Colonic mucosa (tissue), 4 donors: ENCODE results near the gene SLC26A1. TPM values are rescaled to one million over a fixed set of nuclear protein-coding genes. Genes with fewer than 3 reads are reported as not detected.

Source experiments
- DNase-seq: peaks from one replicate; pipeline ENCODE4 v3.0.0-alpha.2; 2020
- H3K27ac ChIP-seq: fragments of 200-600 bp; one replicate; pipeline ENCODE4 v1.8.0; 2021
- H3K27me3 ChIP-seq: fragments of 200-600 bp; one replicate; pipeline ENCODE4 v1.8.0; 2021
- H3K36me3 ChIP-seq: fragments of 200-600 bp; one replicate; pipeline ENCODE4 v1.8.0; 2021
- H3K4me1 ChIP-seq: fragments of 200-600 bp; one replicate; pipeline ENCODE4 v1.8.0; 2021; ENCODE audit warnings: mild to moderate bottlenecking
- H3K4me3 ChIP-seq: fragments of 200-600 bp; one replicate; pipeline ENCODE4 v1.8.0; 2021
- H3K9ac ChIP-seq, 2 donors: one replicate each; pipeline ENCODE4 v1.7.0; 2013; ENCODE audit warnings: control low read depth in 2 of 2, low read depth in 2 of 2, low read length in 2 of 2
- H3K9me3 ChIP-seq: fragments of 200-600 bp; one replicate; pipeline ENCODE4 v1.8.0; 2021
- intact Hi-C: fragments of 100-400 bp; cut with DNase I; formaldehyde crosslinking; loops from one replicate; pipeline ENCODE4 v1.14.1; 2022
- total RNA-seq, 2 donors: library from RNA; stranded (reverse); fragmentation: NEBNext Ultra II Directional in 1 of 2; extraction: Animal tissue kit (Norgen Biotek cat#: 25700) in 1 of 2; gene quantifications; one replicate each; pipeline ENCODE4 v1.2.1, GENCODE V29; 2021
- TF ChIP-seq, protein P1 (sequence below): fragments of 200-600 bp; IDR thresholded peaks from one replicate; pipeline ENCODE4 v1.8.0; 2022; ENCODE audit warnings: antibody characterized with exemption, mild to moderate bottlenecking
- donor health status: healthy.
- donor health status: DM: no; HTN: no; CAD: no.
- donor health status: DM: no; HTN: no; CAD: no.

Gene SLC26A1
- total RNA-seq, 2 donors from 2014 or later = 0.77 to 3.8 TPM

DNA sequence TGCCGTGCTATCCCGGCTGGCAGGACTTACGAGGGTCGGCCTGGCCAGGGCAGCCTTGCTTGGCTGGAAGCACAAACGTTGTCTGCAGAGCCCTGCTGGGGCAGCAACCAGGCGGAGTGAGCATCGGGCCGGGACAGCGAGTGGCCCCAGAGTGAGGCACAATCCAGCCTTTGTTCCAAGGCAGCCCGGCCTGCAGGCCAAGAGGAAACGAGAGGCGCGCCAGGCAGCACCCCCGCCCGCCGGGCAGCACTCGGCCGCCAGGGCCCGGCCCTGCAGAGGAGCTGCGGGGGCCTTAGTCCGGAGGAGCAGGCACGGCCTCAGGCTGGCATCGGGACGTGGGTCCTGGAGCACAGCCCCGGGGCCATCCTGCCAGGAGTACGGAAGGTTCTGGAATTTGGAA, 42.3 kb upstream of the SLC26A1 start:
- Histone ChIP-seq H3K4me1 (no peaks in the 10 kb centered on the region), H3K36me3 (no peaks in the 10 kb centered on the region), H3K27me3 (peaks cover 11% of the 10 kb centered on the region), H3K9me3 (no peaks in the 10 kb centered on the region), H3K4me3 (no peak overlapping the region), H3K27ac (no peak overlapping the region), H3K9ac (no peak overlapping the region)
- TF ChIP-seq, protein P1, sequence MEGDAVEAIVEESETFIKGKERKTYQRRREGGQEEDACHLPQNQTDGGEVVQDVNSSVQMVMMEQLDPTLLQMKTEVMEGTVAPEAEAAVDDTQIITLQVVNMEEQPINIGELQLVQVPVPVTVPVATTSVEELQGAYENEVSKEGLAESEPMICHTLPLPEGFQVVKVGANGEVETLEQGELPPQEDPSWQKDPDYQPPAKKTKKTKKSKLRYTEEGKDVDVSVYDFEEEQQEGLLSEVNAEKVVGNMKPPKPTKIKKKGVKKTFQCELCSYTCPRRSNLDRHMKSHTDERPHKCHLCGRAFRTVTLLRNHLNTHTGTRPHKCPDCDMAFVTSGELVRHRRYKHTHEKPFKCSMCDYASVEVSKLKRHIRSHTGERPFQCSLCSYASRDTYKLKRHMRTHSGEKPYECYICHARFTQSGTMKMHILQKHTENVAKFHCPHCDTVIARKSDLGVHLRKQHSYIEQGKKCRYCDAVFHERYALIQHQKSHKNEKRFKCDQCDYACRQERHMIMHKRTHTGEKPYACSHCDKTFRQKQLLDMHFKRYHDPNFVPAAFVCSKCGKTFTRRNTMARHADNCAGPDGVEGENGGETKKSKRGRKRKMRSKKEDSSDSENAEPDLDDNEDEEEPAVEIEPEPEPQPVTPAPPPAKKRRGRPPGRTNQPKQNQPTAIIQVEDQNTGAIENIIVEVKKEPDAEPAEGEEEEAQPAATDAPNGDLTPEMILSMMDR = no peak
- DNase-seq = no peak
- intact Hi-C loops = no loop called here

DNA sequence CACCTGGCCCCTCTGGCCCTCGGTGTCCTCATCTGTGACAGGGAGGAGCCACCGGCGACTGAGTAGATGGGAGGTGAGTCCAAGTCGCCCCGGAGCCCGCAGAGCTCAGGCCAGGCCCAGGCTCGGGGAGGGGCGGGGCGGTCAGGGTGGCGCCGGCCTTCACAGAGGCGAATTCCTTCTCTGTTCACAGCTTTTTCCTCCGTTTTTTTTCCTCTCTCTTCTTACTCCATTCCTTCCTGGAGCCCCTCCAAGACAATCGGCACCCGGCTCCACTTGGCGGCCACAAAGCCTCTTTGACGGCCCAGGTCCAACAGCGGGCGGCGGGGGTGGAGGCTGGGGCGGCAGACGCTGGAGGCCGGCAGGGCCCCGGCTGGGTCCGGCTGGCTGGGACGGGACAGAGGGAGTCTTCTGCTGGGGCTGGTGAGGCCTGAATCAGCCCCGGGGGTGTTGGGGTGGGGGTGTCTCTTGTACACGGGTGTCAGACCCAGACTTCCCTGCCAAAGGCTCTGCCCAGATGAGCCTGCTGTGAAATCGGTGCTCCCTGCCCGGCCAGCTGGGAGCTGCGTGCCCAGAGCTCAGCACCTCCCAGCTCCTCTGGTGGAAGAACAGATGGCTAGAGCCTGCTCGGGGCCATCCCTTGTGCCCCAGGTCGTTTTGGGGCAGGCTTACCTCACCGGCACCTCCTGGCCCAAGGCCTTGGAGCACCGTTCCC, 40.8 kb upstream of the SLC26A1 start:
- intact Hi-C loops = no loop called here
- Histone ChIP-seq H3K4me3 (no peak overlapping the region), H3K4me1 (peaks cover 7% of the 10 kb centered on the region), H3K9ac (no peak overlapping the region), H3K36me3 (no peaks in the 10 kb centered on the region), H3K27ac (no peak overlapping the region), H3K9me3 (no peaks in the 10 kb centered on the region), H3K27me3 (peaks cover 12% of the 10 kb centered on the region)
- DNase-seq = no peak
- TF ChIP-seq, protein P1 = no peak

DNA sequence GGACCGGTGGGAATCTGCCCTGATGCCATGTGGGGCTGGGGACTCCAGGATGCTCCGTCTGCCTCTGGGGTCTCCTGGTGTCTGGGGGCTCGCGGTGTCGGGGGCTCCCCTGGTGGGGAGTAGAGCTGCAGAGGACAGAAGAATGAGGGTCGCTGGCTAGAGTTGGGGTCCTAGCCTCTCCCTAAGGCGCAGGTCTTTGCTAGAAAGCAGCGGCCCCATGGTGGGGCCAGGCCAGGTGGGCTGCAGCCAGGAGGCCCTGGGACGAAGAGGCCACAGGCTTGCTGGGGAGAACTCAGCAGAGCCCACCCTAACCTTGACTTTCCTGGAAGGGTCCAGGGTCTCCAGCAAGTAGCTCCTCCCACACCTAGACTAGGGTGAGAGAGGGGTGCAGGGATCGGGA, 39.7 kb upstream of the SLC26A1 start:
- TF ChIP-seq, protein P1 = no peak
- peaks cover 7% of the 10 kb centered on the region for H3K4me1 ChIP-seq
- no peak overlapping the region for H3K4me3 ChIP-seq
- H3K36me3 ChIP-seq = no peaks in the 10 kb centered on the region
- intact Hi-C loops = no loop called here
- no peaks in the 10 kb centered on the region for H3K9me3 ChIP-seq
- H3K9ac ChIP-seq = no peak overlapping the region
- H3K27me3 ChIP-seq = peaks cover 18% of the 10 kb centered on the region
- DNase-seq = no peak
- H3K27ac ChIP-seq = no peak overlapping the region

DNA sequence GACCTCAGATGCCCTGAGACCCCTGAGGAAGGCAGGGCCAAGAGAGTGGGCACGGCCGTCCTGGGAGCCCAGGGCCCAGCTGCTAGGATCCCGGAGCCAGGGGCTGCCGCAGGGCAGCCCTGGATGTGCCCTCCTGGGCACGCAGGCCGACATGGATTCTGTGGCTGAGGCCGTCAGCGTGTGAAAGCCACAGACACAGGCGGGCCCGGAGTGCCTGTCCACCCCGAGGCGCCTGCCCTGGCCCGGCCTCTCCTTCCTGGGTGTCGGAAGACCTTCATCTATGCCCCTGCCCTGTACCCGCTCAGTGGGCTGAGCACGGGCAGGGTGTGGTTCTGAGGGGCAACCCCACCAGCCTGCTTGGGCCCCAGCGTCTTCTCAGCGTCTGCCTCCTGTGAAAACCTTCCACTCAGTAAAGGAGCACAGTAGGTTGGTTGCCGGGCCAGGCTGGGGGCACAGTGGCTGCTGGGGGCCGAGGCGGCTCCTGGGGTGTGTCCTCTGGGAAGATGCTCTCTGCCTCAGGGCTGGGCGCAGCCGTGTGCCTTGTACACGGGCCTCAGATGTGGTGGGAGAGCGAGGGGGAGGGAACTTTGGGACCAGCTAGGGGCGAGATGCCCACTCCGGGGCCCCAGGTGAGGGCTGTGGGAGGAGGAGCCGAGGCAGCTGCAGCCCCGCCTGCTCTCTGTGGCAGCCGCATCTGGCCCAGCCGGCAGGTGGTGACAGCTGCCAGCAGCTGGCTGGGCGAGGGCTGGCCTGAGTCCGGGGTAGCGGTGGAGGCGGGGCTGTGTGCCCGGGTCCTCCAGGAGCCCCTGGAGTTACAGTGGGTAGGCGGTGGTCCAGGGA, 39.0 kb upstream of the SLC26A1 start:
- H3K4me1 ChIP-seq = peaks cover 7% of the 10 kb centered on the region
- no peak overlapping the region for H3K27ac ChIP-seq
- no peak overlapping the region for H3K4me3 ChIP-seq
- H3K27me3 ChIP-seq = peaks cover 18% of the 10 kb centered on the region
- TF ChIP-seq, protein P1 = no peak
- H3K36me3 ChIP-seq = no peaks in the 10 kb centered on the region
- no peaks in the 10 kb centered on the region for H3K9me3 ChIP-seq
- DNase-seq = no peak
- no peak overlapping the region for H3K9ac ChIP-seq
- intact Hi-C loops = no loop called here

DNA sequence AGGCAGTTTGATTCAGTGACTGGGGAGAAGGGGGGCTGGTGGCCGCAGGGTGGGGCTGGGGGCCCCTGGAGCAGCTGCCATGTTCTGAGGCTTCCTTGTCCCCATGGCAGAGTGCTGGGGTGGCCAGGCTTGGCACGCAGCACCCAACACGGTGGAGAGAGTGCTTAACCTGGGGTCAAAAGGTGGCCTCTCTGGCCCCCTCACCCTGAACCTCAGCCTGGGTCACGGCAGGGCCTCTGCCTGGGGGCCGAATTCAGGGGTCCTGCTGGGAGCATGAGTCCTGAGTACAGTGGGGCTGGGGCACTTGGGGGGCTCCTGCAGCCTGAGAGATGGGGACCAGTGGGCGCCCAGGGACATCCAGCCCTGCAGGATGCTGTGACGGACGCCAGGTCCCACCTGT, 38.1 kb upstream of the SLC26A1 start:
- peaks cover 18% of the 10 kb centered on the region for H3K27me3 ChIP-seq

More for the DNA sequence above, 38.1 kb upstream of the SLC26A1 start:
- Histone ChIP-seq H3K9me3 (no peaks in the 10 kb centered on the region), H3K27ac (no peak overlapping the region), H3K4me3 (no peak overlapping the region), H3K9ac (no peak overlapping the region), H3K36me3 (no peaks in the 10 kb centered on the region), H3K4me1 (peaks cover 7% of the 10 kb centered on the region)
- TF ChIP-seq, protein P1 = no peak
- intact Hi-C loops = no loop called here
- DNase-seq = no peak
